ENCODE results near the gene SLCO4C1. TPM values are rescaled to one million over a fixed set of nuclear protein-coding genes. Genes with fewer than 3 reads are reported as not detected.
"Not testable (repeated sequence)": the region's sequence is repeated elsewhere in the genome, so short reads cannot be mapped to it uniquely, and the experiment has no call there.

Gene SLCO4C1
- polyA plus RNA-seq (ENCODE audit: insufficient read depth in 1 of 5, insufficient read length in 5 of 5, low replicate concordance in 1 of 5), result 1 to 10 TPM; 1.2 to 1.9 (median 1.3) TPM
- long read RNA-seq, donor 1, partial matches to known transcripts, result 6 of 6 reads
- long read RNA-seq, donor 1, other reads (novel, unspliced or antisense), result 0 of 6 reads
- long read RNA-seq, donor 2, result 0 reads
- long read RNA-seq, donor 3, result 0 reads
- long read RNA-seq, donor 4, full-length matches to known transcripts, result 1 of 1 reads
- long read RNA-seq, donor 4, partial matches to known transcripts, result 0 of 1 reads
- long read RNA-seq, donor 4, other reads (novel, unspliced or antisense), result 0 of 1 reads
- long read RNA-seq, donor 5, result 0 reads
- long read RNA-seq, donor 6, result 0 reads
- long read RNA-seq, donor 7, result 0 reads
- long read RNA-seq, donor 8, result 0 reads

DNA sequence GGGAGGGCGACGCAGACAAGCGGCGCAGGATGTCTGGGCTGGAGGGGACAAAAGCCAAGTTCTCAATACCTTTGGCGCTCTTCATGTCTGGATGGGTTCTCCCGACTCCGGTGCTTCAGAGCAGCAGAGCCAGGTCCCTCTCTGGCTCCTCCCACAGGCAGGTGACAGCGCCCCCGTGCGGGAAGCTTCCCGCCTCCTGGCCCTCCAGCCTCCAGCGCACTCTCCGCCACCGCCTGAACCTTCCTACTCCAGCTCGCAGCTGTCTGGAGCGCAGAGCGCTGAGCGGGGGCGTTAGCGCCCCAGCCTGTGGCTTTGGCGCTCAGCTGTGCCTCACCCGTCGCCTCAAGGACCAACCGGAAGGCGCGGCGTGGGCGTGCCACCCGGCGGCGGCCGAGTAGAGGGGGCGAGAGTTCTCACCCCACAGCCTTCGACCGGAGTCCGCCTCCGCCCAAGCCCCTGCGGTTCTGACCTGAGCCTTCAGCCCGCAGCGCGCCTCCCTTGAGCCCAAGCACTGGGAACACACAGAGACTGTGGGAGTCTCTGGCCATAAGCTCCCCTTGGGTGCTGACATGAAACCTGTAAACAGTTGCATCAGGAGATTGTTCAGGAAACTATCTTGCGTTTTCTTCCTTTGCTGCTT lies at the start of gene SLCO4C1:
TSS of gene SLCO4C1 (minus strand) at position 107 of the 640 bp plus-strand sequence. CDS start at position 85, 22 bp downstream.
- peak; percentile 52 to 59 for DNase-seq

GRCh38 chr5:102341681-102342288 lies 45.7 kb upstream of the SLCO4C1 start:
- peak; percentile 15 to 21 for DNase-seq

DNA sequence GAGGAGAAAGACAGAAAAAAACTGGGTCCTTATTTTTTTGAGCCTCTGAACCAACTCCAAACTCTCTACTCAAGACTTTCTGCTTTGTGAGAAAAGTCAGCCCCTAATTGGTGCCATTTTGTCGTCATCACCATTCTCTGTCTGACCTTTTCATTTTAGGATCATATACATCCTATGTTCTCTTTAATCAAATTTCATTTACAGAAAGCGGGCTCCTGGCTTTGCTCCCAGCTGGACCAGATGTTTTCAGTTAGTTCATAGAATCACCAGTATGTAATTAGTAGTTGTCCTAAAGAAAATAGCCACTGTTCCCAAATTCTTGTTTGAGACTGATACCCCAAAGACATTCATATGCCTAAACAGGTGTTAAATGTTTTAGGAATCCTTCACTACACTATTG lies 28.6 kb upstream of the SLCO4C1 start:
- DNase-seq, result peak in 1 of 2 donors; percentile 5

DNA sequence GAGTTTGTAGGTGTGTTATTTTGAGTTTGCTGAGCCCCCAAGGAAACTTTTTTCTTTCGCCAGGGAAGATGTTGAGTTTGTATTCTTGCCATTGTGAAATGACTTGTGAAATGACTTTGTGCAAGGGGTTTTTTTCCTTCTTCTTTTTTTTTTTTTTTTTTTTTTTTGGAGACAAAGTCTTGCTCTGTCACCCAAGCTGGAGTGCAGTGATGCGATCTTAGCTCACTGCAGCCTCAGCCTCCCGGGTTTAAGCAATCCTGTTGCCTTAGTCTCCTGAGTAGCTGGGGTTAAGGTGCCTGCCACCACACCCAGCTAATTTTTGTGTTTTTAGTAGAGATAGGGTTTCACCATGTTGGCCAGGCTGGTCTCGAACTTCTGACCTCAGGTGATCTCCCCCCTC lies 22.7 kb upstream of the SLCO4C1 start:
- not testable (repeated sequence) for DNase-seq

DNA sequence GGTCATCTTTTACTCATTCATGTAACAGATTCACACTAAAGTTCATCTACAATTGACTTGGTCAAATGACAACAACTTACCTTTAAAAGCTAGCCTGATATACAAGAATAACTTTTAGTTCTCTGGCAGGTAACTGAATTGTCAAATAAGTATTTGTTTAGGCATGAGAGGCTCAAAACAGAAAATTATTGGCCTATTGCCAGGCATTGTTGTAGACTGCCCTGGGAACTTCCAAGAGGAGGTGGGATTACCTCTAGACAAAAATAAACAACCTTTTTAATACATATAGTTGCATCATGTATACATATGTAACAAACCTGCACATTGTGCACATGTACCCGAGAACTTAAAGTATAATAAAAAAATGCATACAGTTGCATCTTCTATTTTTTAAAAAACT lies 18.2 kb upstream of the SLCO4C1 start:
- DNase-seq, result no peak

- no peak for DNase-seq
Measured at GRCh38 chr5:102313912-102314311, 17.8 kb upstream of the SLCO4C1 start.

DNA sequence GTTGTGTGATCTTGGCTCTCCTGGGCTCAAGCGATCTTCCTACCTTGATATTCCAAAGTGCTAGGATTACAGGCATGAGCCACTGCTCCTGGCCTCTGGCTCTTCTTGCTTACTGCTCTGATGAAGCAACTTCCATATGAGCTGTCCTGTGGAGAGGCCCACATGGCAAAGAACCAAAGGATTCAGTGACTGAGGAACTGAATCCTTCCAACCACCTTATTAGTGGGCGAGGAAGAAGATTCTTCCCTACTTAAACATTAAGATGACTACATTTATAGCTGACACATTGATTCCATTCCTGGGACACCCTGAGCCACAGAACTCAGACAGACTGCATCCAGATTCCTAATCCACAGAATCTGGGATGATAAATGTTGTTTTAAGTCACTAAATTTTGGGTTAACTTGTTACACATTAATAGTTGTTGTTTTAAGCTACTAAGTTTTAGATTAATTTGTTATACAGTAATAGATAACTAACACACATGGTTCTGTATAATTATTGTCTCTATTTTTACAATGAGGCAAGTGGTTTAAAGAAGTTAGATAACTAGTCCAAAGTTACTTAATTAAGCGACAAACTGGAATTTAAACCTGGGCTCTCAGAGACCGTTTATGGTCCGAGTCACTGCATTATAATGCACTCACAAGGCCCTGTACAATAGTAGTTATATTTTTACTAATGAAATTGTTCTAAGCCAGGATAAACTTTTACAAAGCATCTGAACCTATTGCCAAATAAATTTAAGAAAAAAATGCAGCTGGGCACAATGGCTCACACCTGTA lies 16.7 kb upstream of the SLCO4C1 start:
- no peak for DNase-seq

GRCh38 chr5:102309586-102309985 lies 13.5 kb upstream of the SLCO4C1 start:
- DNase-seq, result no peak

- no peak for DNase-seq
Measured at GRCh38 chr5:102307232-102307631, 11.1 kb upstream of the SLCO4C1 start.

DNA sequence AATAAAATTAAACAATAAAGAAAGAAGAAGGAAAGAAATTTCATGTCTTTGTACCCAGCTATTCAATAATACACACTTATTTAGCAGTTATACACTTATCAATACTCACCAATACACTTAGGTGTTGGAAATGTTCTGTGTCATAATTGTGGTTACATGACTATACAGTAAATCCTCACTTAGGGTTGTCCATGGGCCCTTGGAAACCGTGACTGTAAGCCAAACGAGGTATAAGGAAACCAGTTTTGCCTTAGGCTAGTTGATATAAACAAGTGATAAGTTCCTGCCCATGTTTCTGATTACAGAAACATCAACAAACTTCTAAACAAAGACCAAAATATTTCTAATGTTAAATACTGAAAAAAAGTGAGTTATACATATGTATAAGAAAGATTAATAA lies 10.0 kb upstream of the SLCO4C1 start:
- DNase-seq, result no peak

DNA sequence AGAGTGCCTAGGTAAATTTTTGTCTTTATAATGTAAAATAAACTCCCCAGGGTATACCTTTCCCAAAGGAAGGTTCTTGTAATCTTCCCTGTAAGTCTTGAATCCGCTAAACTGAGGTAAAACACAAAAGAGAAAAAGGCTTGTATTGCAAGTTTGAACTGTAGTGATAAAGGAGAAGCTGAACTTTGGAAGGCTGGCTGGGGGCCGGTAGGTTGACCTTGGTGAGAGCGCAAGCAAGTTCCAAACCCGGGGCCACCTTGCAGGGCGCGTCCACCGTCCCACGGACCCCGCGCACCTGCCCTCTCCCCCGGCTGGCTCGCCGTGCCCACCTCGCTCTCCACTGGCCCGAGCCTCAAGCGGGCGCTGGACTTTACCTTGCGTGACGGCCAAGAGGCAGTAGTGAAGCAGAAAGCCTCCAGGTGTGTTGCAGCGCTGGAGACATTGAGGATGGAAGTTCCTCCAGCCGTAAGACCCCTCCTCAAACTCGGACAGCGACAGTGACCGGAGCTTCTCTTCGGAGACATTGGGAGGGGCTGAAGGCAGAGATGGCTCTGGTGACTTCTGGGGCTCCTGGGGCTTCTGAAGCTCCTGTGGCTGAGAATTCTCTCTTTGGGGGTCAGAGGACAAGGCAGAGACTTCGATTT lies 428 bp downstream of the SLCO4C1 start:
- no peak for DNase-seq

- DNase-seq, result no peak
Measured at GRCh38 chr5:102294886-102295395, 1.1 kb downstream of the SLCO4C1 start.

- DNase-seq, result no peak
Measured at GRCh38 chr5:102290004-102290403, 6.1 kb downstream of the SLCO4C1 start.

GRCh38 chr5:102289251-102289899 lies 6.7 kb downstream of the SLCO4C1 start:
- no peak for DNase-seq

- DNase-seq, result no peak
Measured at GRCh38 chr5:102288630-102289029, 7.5 kb downstream of the SLCO4C1 start.

DNA sequence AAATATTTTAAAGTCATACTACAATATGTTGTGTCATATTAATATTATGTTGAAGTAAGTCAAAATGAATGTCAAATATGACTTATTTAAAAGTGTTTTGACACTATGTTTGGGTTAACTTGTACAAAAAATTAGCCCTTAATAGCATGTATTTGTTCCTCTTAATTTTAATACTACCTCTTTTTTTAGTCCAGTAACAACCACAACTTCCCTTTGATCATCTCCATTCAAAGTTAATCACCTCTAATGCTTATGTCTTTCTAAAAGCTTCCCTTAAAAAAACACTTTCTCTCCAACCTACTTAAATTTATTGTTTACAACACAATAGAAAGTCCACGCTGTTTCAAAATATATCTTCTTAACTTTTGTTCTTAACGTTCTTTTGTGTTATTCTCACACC lies 9.6 kb downstream of the SLCO4C1 start:
- DNase-seq, result no peak

DNA sequence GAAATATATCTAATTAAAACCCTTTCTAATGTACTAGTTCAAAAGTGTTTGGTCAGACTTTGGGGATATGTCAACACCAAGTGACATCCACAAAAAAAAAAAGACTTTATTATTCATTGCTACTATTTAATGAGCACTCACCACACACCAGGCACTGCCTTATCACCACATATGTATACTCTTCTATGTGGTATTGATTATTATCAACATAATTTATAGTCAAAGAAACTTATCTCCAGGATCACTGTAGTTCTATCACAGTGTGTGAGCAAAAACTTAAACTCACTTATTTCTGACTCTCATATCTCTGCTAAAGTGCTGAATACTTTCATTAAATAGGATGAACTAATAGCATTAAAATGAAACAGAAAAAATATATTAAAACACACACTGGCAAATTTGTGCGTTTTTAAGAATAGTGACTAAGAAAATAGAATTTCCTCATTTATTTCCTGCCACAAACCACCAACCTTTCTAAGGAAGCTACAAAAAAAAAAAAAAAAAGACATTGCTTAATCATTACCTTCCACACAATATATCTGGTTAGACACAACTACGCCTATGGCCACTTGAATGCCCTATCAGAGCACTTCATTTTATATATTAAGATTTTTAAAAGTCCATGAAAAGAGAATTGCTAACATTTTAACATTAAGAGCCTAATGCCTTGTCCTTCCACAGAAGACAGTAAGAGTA lies 12.8 kb downstream of the SLCO4C1 start:
- DNase-seq, result no peak

GRCh38 chr5:102279711-102280110 lies 16.4 kb downstream of the SLCO4C1 start:
- no peak for DNase-seq

DNA sequence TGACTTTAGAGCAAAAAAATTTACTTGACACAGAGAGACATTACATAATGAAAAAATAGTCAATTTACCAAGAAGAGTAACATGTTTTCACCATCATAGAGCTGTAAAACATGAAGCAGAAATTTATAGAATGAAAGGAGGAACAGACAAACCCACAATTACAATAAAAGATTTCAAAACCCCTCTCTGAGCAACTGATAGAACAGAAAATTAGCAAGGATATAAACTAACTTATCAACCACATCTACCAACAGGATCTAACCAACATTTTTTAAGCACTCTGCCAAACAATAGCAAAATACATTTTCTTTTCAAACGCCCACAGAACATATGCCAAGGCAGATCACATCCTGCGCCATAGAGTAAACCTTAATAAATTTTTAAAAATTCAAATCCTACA lies 17.9 kb downstream of the SLCO4C1 start:
- no peak for DNase-seq

DNA sequence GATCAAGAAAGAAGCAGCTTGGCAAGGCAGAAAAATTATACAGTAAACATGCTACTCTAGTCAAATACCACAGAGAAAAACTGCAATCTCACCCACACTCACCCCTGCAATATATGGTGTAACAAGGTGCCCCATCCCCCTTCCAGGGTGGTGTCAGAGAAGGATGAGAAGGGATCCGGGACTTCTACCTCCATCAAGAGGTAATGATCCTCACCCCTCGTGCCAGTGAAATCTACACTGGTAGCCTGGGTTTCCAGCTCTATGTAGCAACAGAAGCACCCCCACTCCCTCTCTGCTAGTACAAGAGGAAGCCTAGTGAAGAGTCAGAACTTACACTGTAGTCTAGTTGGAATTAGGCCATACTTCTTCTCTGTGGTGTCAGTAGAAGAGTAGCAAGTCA lies 18.9 kb downstream of the SLCO4C1 start:
- DNase-seq, result no peak
